ENCODE results near the gene COL5A1.
A peak's percentile ranks its signal among the peaks of the same experiment; 100 is the strongest.

The COL5A1 gene

DNA sequence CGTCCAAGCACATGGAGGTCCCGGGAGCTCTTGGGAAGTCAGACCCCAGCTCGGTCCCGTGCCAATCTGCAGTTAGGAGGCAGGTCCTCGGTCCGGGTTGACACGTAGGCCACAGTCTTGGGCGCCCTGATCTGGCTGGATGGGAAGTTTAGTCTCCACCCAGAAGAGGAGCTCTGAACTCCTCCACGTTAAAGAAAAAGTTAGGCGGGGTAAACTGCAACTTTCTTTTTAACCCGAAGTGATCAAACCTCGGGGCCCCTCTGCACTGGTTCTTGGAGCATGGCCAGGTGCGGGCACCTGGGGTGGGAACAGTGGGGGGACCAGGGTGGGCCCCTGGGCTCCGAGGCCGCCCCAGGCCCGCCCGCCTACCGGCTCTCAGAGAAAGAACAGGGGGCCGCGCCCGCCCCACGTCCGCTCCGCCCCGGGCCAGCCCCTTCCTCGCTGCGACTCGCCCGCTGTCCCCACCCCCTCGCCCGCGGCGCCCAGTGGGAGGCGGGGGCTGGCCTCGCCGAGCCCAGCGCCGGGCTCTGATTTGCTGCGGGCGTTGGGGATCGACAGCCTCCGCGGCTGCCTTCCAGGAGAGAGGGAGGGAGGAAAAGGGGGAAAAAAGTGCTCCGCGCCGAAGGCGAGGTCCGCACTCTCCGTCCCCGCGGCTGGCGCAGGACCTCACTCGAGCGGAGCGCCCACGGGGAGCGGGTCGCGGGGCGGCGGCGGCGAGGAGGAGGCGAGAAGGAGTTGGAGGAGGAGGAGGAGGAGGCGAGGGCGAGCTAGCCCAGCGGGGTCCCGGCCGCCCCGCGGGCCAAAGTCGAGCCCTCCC lies at the start of gene COL5A1:
Gene COL5A1, plus strand, starts transcription at position 631 of the 817 bp plus-strand sequence. CDS start 385 bp downstream, outside the sequence.
- peak; percentile 42 to 61 for DNase-seq

DNA sequence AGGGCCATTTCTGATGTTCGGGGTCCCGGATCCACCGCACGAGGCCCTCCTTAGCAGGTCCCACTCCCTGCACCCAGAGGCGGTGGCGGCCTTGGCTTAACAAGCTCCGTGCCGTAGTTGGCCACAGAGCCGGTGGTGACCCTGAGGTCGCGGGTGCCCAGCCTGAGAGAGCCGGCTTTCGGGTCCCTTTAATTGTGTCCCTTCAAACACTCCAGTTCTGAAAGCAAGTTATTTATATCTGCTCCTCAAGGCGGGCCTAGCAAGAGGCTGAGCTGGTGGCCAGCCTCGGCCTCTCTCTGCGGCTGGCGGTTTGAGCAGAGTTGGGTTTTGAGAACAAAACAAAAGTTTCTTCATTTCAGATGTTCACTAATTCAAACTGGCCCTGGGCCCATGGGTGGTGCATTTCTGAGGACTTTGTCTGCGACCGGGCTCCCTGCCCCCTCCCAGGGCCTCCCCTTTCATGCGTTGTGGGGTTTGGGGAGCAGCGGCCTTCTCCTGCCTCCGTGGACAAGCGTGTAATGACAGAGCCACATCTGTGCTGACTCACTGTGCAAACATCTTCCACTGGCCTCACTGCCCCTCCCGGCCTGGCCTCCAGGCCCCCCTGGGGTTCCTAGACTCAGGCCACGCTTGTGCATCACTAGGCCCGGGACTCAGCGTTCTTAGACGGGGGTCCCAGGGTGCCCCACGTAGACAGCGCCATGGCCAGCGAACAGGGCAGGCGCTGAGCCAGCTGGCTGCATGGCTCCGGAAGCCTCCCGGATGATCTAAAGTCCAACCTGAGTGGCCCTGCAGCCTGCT lies 49.4 kb upstream of the COL5A1 start:
- DNase-seq = no peak

DNA sequence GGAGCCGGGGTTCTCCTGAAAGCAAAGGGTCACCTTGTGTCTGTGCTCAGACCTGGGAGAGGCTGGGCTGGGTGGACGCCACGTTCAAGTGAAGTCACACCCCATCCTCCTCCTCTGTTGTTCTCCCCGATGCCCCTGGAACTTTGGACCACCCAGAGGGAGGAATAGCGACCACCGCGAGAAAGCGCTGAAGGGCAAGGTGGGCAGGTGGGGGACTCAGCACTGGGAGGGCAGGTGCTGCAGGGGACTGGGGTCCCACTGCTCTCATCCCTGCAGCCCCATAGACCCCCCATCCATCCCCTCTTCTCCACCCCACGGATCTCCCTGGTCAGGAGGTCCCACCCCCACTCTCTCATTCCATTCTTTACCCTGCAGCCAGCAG lies 48.8 kb upstream of the COL5A1 start:
- DNase-seq = no peak

DNA sequence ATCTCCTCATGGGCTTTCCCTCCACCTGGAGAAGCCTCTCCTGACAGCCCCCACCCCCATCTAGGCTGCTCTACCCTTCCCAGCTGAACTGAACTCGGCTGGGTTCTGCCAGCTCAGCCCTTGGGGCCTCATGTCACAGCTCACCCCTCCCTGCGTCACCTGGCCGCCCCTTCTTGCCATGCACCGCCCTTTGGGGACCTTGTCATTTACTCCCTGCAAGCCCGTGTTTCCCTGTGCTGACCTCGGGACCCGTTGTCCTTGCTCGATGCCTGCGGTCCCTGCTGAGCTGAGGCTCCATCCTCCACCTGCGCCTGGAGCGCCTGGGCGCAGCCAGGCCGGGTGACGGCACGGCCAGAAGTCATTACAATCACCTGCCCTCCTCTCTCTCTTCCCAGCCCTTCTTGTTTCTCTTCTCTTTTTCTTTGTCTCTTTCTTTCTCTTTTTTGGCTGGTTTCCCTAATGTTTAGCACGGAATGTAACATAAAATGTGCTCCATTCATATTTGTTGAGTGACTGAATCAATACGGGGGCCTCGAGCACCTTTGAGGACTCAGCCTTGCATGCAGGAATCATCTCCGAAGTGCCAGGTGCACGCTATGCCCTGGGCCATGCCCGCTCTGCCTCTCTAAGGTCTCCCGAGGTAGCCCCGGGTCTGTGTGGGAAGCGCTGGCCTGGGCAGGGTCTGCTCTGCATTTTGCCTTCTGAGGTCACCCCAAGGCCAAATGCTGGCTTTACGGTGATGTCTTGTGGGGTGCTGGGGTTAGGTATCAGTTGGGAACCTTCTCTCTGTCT lies 48.1 kb upstream of the COL5A1 start:
- no peak for DNase-seq

DNA sequence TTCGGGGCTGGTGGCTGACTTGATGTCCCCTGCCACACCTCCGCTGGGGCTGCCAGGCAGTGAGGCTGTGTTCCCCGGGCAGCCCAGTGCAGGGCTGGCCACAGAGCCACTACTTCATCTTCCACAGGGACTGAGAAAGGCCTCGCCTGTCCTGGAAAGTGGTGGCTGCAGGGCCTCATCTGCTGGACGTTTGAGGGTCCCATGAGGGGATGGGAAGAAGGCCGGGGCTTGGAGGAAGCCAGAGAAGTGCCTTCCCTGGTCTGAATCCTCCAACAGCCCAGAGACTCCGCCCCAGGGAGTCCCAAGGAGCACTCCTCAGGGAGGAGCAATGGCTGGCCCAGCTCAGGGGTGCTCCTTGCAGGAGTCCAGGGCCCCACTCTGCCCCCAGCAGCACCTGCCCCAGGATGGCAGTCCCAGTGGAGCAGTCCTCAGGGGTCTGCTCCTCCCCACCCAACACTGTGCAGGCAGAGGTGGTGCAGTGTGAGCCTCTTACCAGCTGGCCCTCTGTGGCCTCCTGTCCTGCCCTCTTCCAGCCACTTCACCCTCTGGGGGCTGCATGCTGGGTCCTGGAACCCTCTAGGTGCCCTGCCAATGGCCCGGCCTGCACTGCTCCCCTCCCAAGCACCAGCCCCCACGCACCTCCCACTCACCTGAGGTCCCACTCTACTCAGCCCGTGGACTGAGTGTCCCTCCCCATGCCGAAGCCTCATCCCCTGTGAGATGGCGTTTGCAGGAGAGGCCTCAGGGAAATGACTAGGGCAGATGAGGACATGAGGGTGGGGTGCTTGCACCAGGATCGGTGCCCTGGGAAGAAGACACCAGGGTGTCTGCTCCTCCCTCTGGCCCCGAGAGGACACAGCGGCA lies 47.3 kb upstream of the COL5A1 start:
- no peak for DNase-seq

DNA sequence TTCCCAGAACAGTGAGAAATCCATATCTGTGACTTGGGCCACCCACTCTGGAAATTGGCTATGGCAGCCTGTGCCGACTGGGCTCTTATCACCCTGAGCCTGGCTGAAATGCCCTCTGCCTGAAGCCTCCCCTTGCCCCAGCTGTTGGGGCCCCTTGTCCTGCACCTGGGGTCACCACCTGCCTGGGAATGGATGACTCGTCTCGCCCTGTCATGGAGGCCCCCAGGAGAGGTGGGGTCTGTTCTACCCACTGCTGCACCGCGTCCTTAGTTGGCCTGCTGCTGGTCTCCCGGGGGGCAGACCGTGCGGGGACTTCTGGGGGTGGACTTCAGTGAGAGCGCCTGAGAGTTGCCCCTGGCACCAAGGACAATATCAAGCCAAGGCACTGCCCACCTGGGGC lies 46.6 kb upstream of the COL5A1 start:
- no peak for DNase-seq

DNA sequence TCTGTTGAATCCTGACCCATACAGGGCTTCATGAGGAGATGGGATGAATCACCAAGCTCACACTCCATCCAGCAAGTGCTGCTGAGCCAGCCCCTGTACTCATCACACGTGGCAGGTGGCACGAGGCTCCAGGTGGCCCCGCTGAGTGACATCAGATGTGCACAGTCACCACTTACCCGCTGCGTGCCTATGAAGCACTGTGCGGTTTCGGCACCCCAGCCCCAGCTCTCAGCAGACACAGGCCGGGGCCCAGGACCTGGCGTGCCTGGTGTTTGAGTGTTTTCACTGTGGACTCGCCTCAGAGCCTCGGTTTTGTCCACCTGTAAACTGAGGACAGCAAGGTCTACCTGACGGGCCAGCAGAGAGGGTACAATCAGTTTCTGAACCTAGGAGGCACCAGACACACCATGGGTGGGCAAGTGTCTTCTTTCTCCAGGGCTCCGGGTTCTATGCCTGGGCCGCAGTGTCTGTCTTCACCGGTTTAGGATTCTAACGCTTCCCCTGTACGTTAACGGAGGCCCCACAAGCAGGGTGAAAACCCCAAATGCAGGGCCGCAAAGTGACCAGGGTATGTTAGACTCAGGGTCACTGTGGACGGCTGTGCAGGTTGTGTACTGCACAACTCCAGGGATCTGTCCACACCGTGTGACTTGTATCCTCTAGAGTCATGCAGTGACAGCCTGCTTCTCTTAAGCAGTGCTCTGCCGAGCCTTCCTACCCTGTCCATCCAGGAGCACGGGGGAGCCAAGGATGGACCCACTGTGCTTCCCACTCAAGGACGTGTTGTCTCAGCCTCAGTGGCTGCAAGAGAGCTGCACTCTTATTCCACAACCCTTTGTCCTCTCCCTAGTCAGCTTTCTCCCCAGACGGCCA lies 44.3 kb upstream of the COL5A1 start:
- peak in 1 of 2 experiments; percentile 7 for DNase-seq

DNA sequence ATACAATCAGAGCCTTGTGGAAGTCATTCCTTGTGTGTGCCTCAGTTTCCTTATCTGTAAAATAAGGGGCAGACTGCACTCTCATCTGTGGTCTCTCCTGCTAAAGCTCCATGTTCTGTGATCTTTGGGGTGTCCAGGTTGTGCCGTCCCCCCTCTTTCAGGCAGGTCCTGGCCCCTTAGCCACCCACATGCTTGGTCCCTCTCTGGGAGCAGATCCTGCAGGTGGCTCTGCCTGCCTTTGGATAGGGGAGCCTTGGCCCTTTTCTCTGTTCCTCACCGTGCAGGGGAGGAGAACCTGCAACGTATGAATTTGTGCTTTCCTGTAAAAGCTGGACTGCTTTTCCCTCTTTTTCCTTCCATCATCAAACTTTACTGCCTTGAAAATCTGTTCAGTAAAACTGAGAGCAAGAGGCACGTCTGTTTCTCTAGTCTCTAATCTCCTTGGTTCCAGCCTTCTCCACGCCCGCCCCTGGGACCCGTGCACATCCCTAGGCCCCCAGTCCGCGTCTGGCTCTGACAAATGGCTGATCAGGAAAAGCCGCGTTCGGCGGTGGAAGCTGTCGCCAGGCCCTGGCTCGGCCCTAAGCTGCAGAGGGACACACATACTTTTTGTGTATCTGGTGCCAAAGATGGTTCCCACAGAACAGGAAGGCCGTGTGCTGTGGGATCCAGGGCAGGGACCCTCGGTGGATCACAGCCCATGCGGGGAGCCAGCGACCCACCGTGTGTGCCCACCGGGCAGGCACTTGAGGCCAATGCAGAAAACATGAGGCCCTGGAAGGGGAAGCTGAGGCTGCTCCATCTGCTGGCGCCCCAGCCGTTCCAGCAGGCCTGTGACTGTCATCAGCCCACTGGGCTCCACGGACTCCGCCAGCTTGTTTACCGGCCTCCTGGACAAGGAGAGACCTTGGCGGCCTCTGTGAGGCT lies 43.4 kb upstream of the COL5A1 start:
- peak in 1 of 2 experiments; percentile 7 for DNase-seq

DNA sequence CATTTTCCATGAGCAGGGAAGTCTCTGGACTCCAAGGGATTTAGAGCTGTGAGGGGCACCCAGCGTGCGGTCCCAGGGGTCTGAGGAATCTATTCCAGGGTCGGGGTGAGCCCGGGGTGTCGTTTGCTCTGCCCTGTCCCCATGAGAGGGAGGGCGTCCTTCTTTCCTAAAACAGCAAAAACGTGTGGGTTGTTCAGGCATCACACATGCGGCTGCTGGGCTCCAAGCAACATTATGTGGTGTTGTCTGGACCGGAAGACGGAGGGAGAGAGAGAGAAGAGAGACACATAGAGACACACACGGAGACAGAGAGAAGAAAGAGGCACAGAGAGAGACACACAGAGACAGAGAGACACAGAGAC lies 42.7 kb upstream of the COL5A1 start:
- no peak for DNase-seq

DNA sequence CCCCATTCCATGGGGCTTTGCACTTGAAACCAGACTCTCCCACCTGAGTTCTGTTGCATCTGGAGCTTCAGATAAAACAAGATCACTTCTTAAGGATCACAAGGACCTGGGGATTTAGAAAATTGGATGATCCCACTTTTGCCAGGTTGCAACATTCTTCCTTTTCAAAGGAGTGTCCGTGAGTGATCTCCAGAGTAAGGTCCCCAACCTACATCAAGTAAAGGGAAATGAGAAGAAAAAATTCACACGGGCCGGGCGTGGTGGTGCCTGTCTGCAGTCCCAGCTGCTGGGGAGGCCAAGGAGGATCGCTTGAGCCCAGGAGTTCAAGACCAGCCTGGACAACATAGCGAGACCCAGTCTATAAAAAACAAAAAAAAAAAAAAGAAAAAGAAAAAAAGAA lies 41.2 kb upstream of the COL5A1 start:
- DNase-seq = no peak

DNA sequence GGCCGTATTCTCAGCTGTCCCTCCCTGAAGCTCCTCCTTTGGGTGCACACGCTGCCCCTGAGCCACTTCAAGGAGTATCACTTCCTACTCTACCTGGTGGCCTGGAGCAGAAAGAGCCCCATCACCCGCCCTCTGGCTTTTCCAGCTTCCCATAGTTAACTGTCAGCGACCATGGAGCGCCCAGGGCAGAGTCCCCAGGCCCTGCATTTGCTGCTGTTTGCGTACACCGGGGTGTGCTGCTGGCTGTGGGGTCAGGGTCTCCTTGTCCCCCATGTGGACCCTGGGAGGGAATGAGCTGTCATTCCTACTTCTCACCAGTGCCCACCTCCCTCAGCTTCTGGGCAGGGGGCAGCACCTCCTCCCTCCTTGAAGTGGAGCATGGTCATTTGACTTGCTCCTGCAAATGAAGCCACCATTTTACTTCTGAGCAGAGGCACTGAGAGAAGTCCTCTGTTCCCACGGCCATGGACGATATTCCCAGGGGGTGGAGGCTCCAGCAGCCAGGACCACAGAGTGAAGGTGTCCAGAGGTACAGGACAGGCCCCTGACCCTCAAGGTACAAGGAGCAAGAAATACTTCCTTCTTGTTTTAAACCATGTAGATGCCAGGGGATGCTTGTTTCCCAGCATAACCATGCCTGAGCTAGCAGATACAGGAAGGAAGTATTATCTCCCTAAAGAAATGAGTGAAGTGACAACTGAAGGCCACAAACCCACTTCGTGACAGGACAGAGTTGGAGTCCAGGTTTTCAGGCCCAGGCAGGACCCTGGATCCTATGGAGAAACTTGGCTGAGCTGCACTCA lies 40.6 kb upstream of the COL5A1 start:
- DNase-seq = peak in 1 of 2 experiments; percentile 2

DNA sequence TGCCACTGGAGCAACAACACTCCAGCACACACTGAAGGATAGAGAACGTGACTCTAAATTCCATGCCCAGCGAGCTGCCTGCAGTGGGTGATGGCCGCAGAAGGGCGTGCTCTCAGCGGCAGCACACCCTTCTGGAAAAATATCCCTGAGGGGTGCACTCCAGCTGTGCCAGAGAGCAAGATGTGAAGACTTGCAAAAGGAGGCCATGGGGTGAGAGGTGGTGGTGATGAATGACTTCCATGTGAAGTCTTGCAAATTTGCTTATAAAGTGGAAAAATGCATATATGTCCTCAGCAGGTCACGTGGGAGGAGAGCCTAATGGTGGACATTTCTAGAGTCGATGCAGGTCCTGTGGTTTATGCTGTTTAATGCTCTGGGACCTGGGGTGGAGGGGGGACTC lies 39.8 kb upstream of the COL5A1 start:
- no peak for DNase-seq

DNA sequence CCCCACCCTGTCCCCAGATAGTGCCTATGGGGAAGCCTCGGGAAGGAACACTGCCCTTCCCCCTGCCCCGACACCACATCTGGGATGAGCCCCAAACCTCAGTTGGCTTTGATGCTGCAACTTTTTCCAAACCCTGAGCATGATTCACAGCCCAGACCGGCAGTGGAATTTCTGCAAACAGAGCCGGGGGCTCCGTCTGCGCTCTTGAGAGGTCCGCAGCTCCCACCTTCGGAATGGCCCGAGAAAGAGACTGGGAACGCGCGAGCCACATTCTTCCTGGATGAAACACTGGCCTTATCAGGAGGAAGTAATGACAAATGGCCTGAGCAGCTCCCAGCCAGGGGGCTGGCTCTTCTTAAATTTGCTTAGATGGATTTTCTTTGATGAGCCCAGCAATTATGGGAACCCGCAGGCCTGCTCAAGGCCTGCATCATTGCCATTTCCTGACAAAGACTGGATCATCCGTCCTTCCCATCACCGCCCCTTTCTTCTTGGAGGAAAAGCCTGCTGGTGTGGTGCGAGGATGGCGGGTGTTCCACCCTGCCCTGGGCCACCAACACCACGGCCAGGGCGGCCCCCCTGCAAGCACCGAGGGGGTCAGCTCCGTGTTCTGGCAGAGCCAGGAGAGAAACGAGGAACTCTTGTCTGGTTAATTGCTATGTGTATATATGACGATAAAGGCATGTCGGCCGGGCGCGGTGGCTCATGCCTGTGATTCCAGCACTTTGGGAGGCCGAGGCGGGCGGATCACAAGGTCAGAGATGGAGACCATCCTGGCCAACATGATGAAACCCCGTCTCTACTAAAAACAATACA lies 38.8 kb upstream of the COL5A1 start:
- peak in 1 of 2 experiments; percentile 8 for DNase-seq

DNA sequence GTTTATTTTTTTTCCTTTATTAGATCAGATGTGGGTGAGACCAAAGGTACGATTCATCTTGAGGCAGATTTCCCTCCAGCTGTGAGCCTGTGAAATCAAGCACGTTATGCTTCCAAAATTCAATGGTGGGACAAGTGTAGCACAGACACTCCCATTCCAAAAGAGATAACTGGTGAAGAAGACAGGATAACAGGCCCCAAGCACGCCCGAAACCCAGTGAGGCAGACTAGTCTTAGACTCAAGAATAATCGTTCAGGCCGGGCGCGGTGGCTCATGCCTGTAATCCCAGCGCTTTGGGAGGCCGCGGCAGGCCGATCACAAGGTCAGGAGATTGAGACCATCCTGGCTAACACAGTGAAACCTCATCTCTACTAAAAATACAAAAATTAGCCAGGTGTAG lies 36.8 kb upstream of the COL5A1 start:
- DNase-seq = no peak

DNA sequence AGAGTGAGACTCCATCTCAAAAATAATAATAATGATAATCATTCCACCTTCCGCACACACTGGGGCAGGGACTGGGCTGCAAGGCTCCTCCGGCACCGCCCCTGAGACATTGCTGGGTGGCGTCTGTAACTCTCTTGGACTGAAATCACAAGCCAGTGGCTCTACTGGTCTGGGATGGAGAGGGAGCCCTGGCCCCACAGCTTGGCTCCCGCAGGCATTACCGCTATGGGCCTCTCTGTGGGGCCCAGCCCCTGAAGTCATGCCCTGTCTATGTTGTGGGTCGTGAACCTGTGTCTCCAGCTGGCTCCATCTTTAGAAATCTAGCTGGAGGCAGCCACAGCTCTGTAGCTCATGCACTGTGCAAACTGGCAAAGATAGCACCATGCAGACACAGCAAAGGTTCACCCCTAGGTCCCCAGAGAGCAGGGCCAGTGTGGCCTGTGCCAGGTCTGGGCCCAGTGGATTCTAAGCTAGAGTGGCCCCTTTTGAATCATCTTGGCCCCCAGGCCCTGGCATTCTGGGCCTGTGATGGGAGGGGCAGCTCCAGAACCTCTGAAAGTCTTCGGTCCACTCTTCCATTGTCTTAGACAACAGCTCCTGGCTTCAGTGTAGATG lies 36.1 kb upstream of the COL5A1 start:
- DNase-seq = peak in 1 of 2 experiments; percentile 5

DNA sequence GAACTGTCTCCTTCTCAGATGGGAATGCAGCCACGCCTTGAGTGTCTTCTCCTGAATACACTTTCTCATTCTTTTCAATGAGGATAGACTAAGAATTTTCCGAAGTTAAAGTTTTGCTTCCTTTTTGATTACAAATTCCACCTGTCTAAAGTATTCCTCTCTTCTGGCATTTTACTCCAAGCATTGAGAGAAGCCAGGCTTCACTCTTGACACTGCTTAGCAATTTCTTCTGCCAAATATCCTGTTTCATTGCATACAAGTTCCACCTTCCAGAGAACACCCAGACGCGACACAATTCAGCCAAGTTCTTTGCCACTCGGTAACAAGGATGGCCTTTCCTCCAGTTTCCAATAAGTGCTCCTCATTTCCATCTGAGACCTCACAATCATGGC lies 35.6 kb upstream of the COL5A1 start:
- DNase-seq = no peak

DNA sequence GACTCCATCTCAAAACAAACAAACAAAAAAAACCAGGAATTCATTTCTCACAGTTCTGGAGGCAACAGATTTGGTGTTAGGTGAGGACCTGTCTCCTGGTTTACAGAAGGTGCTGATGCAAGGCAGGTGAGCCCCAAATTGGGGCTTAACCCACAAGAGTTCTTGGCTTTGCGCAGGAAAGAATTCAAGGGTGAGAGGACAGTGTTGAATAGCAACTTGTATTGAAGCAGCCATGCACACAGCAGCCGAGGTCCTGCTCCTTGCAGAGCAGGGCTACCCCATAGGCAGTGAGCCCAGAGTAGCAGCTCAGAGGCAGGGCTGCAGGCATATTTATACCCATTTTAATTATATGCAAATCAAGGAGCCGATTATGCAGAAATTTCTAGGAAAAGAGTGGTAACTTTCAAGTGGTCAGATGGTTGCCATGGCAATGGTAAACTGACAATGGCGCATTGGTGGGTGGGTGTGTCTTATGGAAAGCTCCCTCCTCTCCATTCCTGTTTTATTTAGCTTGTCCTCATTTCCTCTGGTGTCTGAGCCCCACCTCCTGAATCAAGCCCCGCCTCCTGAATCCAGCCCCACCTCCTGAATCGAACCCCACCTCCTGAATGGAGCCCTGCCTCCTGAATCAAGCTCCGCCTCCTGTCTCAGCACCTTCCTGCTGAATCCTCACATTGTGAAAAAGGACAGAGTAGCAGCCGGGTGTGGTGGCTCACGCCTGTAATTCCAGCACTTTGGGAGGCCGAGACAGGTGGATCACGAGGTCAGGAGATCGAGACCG lies 34.5 kb upstream of the COL5A1 start:
- peak; percentile 4 to 26 for DNase-seq
